HEK293 (cell line): ENCODE measurements around the gene EPS8.

Source experiments
- YY1 ChIP-seq: fragments of 450-650 bp; formaldehyde crosslinking; IDR thresholded peaks from 2 replicates; pipeline ENCODE4 v1.5.1; 2018; ENCODE audit warnings: missing biosample characterization, missing genetic modification characterization
- ZFHX2 ChIP-seq: fragments of 450-650 bp; formaldehyde crosslinking; conservative IDR thresholded peaks from 2 replicates; pipeline ENCODE4 v1.5.1; 2016; ENCODE audit warnings: missing biosample characterization, missing genetic modification characterization
- ZNF140 ChIP-seq: fragments of 450-650 bp; formaldehyde crosslinking; IDR thresholded peaks from 2 replicates; pipeline ENCODE4 v1.5.1; 2016; ENCODE audit warnings: missing biosample characterization, missing genetic modification characterization
- ZNF544 ChIP-seq: fragments of 450-650 bp; formaldehyde crosslinking; IDR thresholded peaks from 2 replicates; pipeline ENCODE4 v1.5.0; 2017; ENCODE audit warnings: missing biosample characterization, missing genetic modification characterization

DNA sequence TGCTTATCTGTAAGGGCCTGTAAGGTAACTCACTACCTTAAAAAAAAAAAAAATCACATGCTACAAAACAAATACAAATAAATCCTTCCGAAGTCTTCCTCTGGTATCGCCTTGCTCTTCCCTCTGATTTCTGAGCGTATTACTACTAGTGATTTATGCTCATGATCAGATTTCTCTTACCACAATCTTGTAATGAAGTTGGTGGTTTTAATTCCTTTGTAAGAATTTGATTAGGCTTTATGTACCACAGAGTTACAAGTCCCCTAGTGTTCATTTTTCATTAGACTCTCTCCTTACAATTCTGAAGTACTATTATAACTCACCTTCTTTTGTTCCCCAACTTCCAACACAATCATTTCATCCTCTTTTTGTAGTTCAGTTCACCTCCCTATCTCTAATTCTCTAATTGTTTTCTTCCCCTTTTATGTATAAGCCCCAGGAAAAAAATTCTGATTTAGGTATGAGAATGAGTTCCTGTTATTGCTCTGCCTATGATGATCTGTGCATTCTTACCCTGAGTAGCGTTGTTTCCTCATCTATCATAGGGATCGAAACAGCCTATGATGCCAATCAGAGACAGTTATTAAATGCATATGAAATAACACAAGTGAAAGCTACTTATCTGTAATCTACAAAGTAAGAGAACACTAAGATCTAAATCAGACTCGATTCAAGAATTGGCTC is 81.5 kb downstream of the EPS8 start:
- no peak for TF ChIP-seq ZNF140 (tag by site-specific recombination)
- TF ChIP-seq ZFHX2 (tag by site-specific recombination): no peak
- no peak for TF ChIP-seq YY1 (tag by site-specific recombination)
- no peak for TF ChIP-seq ZNF544 (tag by site-specific recombination)
